WTC11 (cell line): ENCODE measurements around the gene LLGL2. TPM values are rescaled to one million over a fixed set of nuclear protein-coding genes. Genes with fewer than 3 reads are reported as not detected.
A peak's percentile ranks its signal among the peaks of the same experiment; 100 is the strongest.

Experiments used
- ATAC-seq: fragments of 200-7000 bp; cut with Tn5 transposase; 2 replicates; pipeline ENCODE4 v1.10.0; 2021; ENCODE audit warnings: mild to moderate bottlenecking, moderate library complexity
- CTCF ChIA-PET: fragments of 300-600 bp; sonication (Branson Sonifier 250); formaldehyde crosslinking; loops from one replicate; lab custom pipeline; 2021; ENCODE audit warnings: antibody characterized with exemption; lab: Charles Lee
- POLR2A ChIA-PET: fragments of 350-600 bp; sonication (Branson Sonifier 250); formaldehyde crosslinking; loops from one replicate; lab custom pipeline; 2021; ENCODE audit warnings: antibody characterized with exemption; lab: Charles Lee
- DNase-seq: peaks from one replicate; pipeline ENCODE4 v3.0.0; 2021; ENCODE audit warnings: low spot score
- H3K27ac Mint-ChIP-seq: 2 replicates; pipeline ENCODE4 v1.8.0; 2021; ENCODE audit warnings: mixed read lengths
- H3K27me3 Mint-ChIP-seq: 2 replicates; pipeline ENCODE4 v1.8.0; 2021; ENCODE audit warnings: low read depth, mild to moderate bottlenecking, moderate library complexity, mixed read lengths
- H3K36me3 Mint-ChIP-seq: 2 replicates; pipeline ENCODE4 v1.8.0; 2021; ENCODE audit warnings: mixed read lengths
- H3K4me1 Mint-ChIP-seq: 2 replicates; pipeline ENCODE4 v1.8.0; 2022; ENCODE audit warnings: mixed read lengths
- H3K4me3 Mint-ChIP-seq: 2 replicates; pipeline ENCODE4 v1.8.0; 2021; ENCODE audit warnings: mild to moderate bottlenecking, moderate library complexity, mixed read lengths
- H3K9me3 Mint-ChIP-seq: 2 replicates; pipeline ENCODE4 v1.8.0; 2021; ENCODE audit warnings: mixed read lengths
- CDX4 ChIP-seq: fragments of 250-450 bp; sonication (Bioruptor Pico); IDR thresholded peaks from 2 replicates; pipeline ENCODE4 v1.9.0; 2021; ENCODE audit warnings: moderate library complexity, mild to moderate bottlenecking, inconsistent platforms, borderline replicate concordance
- EMX1 ChIP-seq: fragments of 250-450 bp; sonication (Bioruptor Pico); IDR thresholded peaks from 2 replicates; pipeline ENCODE4 v1.8.0; 2021; ENCODE audit warnings: mild to moderate bottlenecking
- FOXK1 ChIP-seq: sonication (generic); formaldehyde crosslinking; IDR thresholded peaks from 2 replicates; pipeline ENCODE4 v1.8.0; 2022; ENCODE audit warnings: mild to moderate bottlenecking, moderate library complexity, missing genetic modification reagents
- MLX ChIP-seq: sonication (generic); formaldehyde crosslinking; IDR thresholded peaks from 2 replicates; pipeline ENCODE4 v1.8.1; 2023; ENCODE audit warnings: mild to moderate bottlenecking, missing genetic modification reagents, moderate library complexity
- NR3C1 ChIP-seq: sonication (generic); formaldehyde crosslinking; conservative IDR thresholded peaks from 2 replicates; pipeline ENCODE4 v1.8.1; 2023; ENCODE audit warnings: low read depth, mild to moderate bottlenecking, missing genetic modification reagents
- OVOL2 ChIP-seq: fragments of 250-450 bp; sonication (Bioruptor Pico); IDR thresholded peaks from 2 replicates; pipeline ENCODE4 v1.9.0; 2021; ENCODE audit warnings: mild to moderate bottlenecking, borderline replicate concordance
- STAT6 ChIP-seq: sonication (generic); formaldehyde crosslinking; conservative IDR thresholded peaks from 2 replicates; pipeline ENCODE4 v1.8.1; 2023; ENCODE audit warnings: mild to moderate bottlenecking, low read depth, missing genetic modification reagents, moderate library complexity
- TCF7 ChIP-seq: sonication (generic); formaldehyde crosslinking; IDR thresholded peaks from 2 replicates; pipeline ENCODE4 v1.8.0; 2022; ENCODE audit warnings: mild to moderate bottlenecking, low read depth, missing genetic modification reagents, moderate library complexity
- USF1 ChIP-seq: sonication (generic); formaldehyde crosslinking; IDR thresholded peaks from 2 replicates; pipeline ENCODE4 v1.8.0; 2022; ENCODE audit warnings: mild to moderate bottlenecking, missing genetic modification reagents
- ZNF396 ChIP-seq: fragments of 250-450 bp; sonication (Bioruptor Pico); IDR thresholded peaks from 2 replicates; pipeline ENCODE4 v1.8.0; 2021; ENCODE audit warnings: mild to moderate bottlenecking, moderate library complexity, borderline replicate concordance
- ZNF512 ChIP-seq: sonication (generic); formaldehyde crosslinking; IDR thresholded peaks from 2 replicates; pipeline ENCODE4 v1.8.1; 2022; ENCODE audit warnings: missing genetic modification reagents, borderline replicate concordance
- ZNF671 ChIP-seq: fragments of 250-450 bp; sonication (Bioruptor Pico); IDR thresholded peaks from 2 replicates; pipeline ENCODE4 v1.8.0; 2021; ENCODE audit warnings: mild to moderate bottlenecking
- ZSCAN18 ChIP-seq: fragments of 250-450 bp; sonication (Bioruptor Pico); IDR thresholded peaks from 2 replicates; pipeline ENCODE4 v2.1.2; 2022; ENCODE audit warnings: mild to moderate bottlenecking, moderate library complexity
- total RNA-seq: library from RNA; stranded (reverse); gene quantifications from 3 replicates; pipeline ENCODE4 v1.2.3, GENCODE V29; 2021

The LLGL2 gene
- total RNA-seq, 1 experiment from 2014 or later = 103 TPM

- CTCF ChIA-PET = interaction anchor here (1.4 to 3.1 kb wide), 6 partner anchors 24 to 367 kb away, joined by 3 to 9 read pairs (median 6); partner anchors contain the start of genes MIF4GD and TSEN54
- H3K27ac Mint-ChIP-seq = no peak overlapping the region
- no peak for ATAC-seq
- TF ChIP-seq USF1 = no peak
- TF ChIP-seq, all 79 proteins: peak for 0
- Mint-ChIP-seq H3K4me1 (peaks cover 7% of the 10 kb centered on the region), H3K4me3 (no peak overlapping the region), H3K27me3 (no peaks in the 10 kb centered on the region), H3K9me3 (no peaks in the 10 kb centered on the region), H3K36me3 (no peaks in the 10 kb centered on the region)
- POLR2A ChIA-PET = interaction anchor here (1.1 kb wide), 2 partner anchors 34 to 220 kb away, joined by 3 read pairs; partner anchors contain the start of genes GGA3 and MRPS7
- no peak for DNase-seq
Observed at GRCh38 chr17:75481194-75482068, 44.1 kb upstream of the LLGL2 start.

- ATAC-seq (no peak), DNase-seq (no peak)
- Mint-ChIP-seq H3K27me3 (no peaks in the 10 kb centered on the region), H3K27ac (peak overlapping the region; percentile 50; the same call in 1 of the 2 replicates), H3K9me3 (no peaks in the 10 kb centered on the region), H3K4me1 (peaks cover 9% of the 10 kb centered on the region), H3K36me3 (no peaks in the 10 kb centered on the region), H3K4me3 (no peak overlapping the region)
- no peak for TF ChIP-seq CDX4 (CRISPR knock-in tag)
- no peak for TF ChIP-seq EMX1 (CRISPR knock-in tag)
- TF ChIP-seq MLX (CRISPR knock-in tag) = no peak
- TF ChIP-seq ZSCAN18 = no peak
- TF ChIP-seq ZNF671 (CRISPR knock-in tag) = no peak
- TF ChIP-seq ZNF512 (CRISPR knock-in tag) = no peak
- no peak for TF ChIP-seq NR3C1 (CRISPR knock-in tag)
- TF ChIP-seq OVOL2 = no peak
- no peak for TF ChIP-seq STAT6 (CRISPR knock-in tag)
- no peak for TF ChIP-seq TCF7
- TF ChIP-seq FOXK1 (CRISPR knock-in tag) = no peak
- no peak for TF ChIP-seq ZNF396 (CRISPR knock-in tag)
- CTCF ChIA-PET = interaction anchor here (0.6 to 3.1 kb wide), 6 partner anchors 23 to 368 kb away, joined by 3 to 9 read pairs (median 4); partner anchors contain the start of gene MIF4GD
- POLR2A ChIA-PET = interaction anchor here (1.1 kb wide), 2 partner anchors 35 to 221 kb away, joined by 3 read pairs; partner anchors contain the start of genes GGA3 and MRPS7
Observed at GRCh38 chr17:75482098-75482942, 43.2 kb upstream of the LLGL2 start.
